Neural crest cell (in vitro differentiated cells): ENCODE measurements around the gene LRRC36. TPM values are rescaled to one million over a fixed set of nuclear protein-coding genes. Genes with fewer than 3 reads are reported as not detected.

ENCODE experiments used
- total RNA-seq: library from RNA; stranded (reverse); gene quantifications from 2 replicates; pipeline ENCODE4 v1.2.1, GENCODE V29; 2021

LRRC36 gene
- total RNA-seq, 1 donor from 2014 or later: 0.21 TPM

Other genes starting within 250 kb of the LRRC36 start
- gene PHAF1, start 216.9 kb upstream of the LRRC36 start, total RNA-seq: 24.9 and 25.5 TPM in 2 replicates
- gene B3GNT9, start 175.8 kb upstream of the LRRC36 start, total RNA-seq: 4.5 and 5.1 TPM in 2 replicates
- gene TRADD, start 166.9 kb upstream of the LRRC36 start, total RNA-seq: 0.68 and 0.70 TPM in 2 replicates
- 0.44 TPM in 1 of 2 replicates, not detected in the other for gene FBXL8, start 166.9 kb upstream of the LRRC36 start, total RNA-seq
- 1.3 TPM in 1 of 2 replicates, not detected in the other for gene HSF4, start 162.1 kb upstream of the LRRC36 start, total RNA-seq
- 4.5 and 5.8 TPM in 2 replicates for gene NOL3, start 156.3 kb upstream of the LRRC36 start, total RNA-seq
- 90.9 and 97.7 TPM in 2 replicates for gene MATCAP1, start 142.9 kb upstream of the LRRC36 start, total RNA-seq
- 0.30 and 0.44 TPM in 2 replicates for gene EXOC3L1, start 136.7 kb upstream of the LRRC36 start, total RNA-seq
- 89.7 and 97.0 TPM in 2 replicates for gene E2F4, start 134.7 kb upstream of the LRRC36 start, total RNA-seq
- gene ELMO3, start 127.7 kb upstream of the LRRC36 start, total RNA-seq: 3.9 and 4.5 TPM in 2 replicates
- gene TMEM208, start 99.7 kb upstream of the LRRC36 start, total RNA-seq: 35.7 and 36.1 TPM in 2 replicates
- gene FHOD1, start 79.3 kb upstream of the LRRC36 start, total RNA-seq: 39.9 and 45.5 TPM in 2 replicates
- gene SLC9A5, start 77.8 kb upstream of the LRRC36 start, total RNA-seq: 3.3 and 4.4 TPM in 2 replicates
- 3.7 and 4.0 TPM in 2 replicates for gene PLEKHG4, start 47.3 kb upstream of the LRRC36 start, total RNA-seq
- gene KCTD19, start 74 bp upstream of the LRRC36 start, total RNA-seq: 1.1 and 1.3 TPM in 2 replicates
- 3.4 and 4.7 TPM in 2 replicates for gene TPPP3, start 66.7 kb downstream of the LRRC36 start, total RNA-seq
- 9.5 and 10.2 TPM in 2 replicates for gene ZDHHC1, start 89.7 kb downstream of the LRRC36 start, total RNA-seq
- 3.8 and 4.7 TPM in 2 replicates for gene HSD11B2, start 104.3 kb downstream of the LRRC36 start, total RNA-seq
- 54.7 and 55.4 TPM in 2 replicates for gene ATP6V0D1, start 154.3 kb downstream of the LRRC36 start, total RNA-seq
- gene AGRP, start 156.7 kb downstream of the LRRC36 start, total RNA-seq: not detected in 2 replicates
- 60.6 and 65.7 TPM in 2 replicates for gene RIPOR1, start 202.0 kb downstream of the LRRC36 start, total RNA-seq
- 78.8 and 79.8 TPM in 2 replicates for gene CTCF, start 235.7 kb downstream of the LRRC36 start, total RNA-seq